GM19023 (cell line): Measurements from ENCODE around the gene TRIM38.
A peak's percentile ranks its signal among the peaks of the same experiment; 100 is the strongest.
"Not testable (repeated sequence)": the region's sequence is repeated elsewhere in the genome, so short reads cannot be mapped to it uniquely, and the experiment has no call there.

Experiments
- ATAC-seq: cut with Tn5 transposase; IDR thresholded peaks from one replicate; pipeline ENCODE4 v1.9.1; 2021; ENCODE audit warnings: mild to moderate bottlenecking, moderate library complexity; ENCODE audit not compliant: unreplicated experiment

The TRIM38 gene

DNA sequence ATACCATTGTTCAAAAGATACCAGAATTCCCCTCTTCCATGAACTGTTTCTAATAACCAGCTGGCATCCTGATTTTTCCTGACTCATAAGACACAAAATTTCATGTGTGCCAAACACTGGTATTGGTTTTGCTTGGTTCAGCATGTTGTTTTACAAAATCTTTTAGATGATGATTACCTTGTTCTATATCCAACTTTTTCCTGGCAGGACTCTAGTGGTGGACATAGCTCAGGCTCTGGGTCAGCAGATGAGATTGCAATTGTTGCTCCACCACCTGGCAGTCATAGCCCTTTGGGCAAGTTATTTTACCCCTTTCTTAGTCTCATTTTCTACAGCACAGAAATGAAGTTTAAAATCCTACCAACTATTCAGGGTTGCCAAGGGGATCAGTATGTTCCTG is 6.2 kb downstream of the TRIM38 start:
- ATAC-seq, result no peak

DNA sequence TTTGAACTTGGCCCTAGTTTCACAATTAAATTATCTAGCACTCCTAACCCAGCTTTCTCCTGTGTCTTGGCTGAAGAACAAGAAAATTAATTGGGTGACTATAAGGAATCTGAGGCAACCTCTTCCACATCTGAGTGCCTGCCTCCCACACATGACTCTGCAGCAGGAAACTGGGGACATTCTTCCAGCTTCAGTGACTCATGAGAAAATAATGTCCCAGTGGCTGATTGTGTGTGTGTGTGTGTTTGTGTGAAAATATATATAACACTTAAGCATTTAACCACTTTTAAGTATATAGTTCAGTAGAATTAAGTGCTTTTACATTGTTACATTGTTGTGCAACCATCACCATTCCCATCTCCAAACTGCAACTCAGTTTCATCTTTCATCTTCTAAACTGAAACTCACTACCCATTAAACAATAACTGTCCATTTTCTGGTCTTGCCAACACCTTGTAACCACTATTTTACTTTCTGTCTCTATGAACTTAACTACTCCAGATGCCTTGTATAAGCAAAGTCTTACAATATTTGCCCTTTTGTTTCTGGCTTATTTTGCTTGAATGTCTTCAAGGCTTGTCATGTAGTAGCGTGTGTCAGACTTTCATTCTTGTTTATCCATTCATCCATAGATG is 8.7 kb downstream of the TRIM38 start:
- ATAC-seq, result no peak

- no peak for ATAC-seq
Measured at GRCh38 chr6:25972128-25972527, 9.5 kb downstream of the TRIM38 start.

GRCh38 chr6:25972902-25973301 is 10.3 kb downstream of the TRIM38 start:
- no peak for ATAC-seq

DNA sequence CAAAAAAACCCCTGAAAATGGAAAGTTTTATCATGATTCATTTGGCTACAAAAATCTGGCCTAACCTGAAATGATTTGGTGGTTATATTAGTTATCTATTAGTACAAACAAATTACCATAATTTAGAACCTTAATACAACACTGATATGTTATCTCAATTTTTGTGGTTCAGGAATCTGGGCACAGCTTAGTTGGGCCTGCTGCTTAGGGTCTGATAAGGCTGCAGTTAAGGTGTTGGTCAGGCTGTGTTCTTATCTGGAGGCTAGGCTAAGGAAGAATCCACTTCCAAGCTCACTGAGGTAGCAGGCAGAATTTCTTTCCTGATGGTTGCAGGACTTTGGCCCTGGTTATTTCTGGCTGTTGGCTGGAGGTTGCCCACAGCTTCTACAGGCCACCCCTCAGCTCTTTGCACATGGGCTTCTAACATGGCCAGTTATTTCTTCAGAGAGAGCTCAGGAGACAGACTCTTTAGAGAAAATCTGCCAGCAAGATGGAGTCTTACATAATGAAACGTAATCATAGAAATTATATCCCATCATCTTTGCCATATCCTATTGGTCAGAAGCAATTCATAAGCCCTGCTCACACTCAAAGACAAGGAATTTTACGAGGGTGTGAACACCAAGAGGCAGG is 11.4 kb downstream of the TRIM38 start:
- ATAC-seq, result no peak

DNA sequence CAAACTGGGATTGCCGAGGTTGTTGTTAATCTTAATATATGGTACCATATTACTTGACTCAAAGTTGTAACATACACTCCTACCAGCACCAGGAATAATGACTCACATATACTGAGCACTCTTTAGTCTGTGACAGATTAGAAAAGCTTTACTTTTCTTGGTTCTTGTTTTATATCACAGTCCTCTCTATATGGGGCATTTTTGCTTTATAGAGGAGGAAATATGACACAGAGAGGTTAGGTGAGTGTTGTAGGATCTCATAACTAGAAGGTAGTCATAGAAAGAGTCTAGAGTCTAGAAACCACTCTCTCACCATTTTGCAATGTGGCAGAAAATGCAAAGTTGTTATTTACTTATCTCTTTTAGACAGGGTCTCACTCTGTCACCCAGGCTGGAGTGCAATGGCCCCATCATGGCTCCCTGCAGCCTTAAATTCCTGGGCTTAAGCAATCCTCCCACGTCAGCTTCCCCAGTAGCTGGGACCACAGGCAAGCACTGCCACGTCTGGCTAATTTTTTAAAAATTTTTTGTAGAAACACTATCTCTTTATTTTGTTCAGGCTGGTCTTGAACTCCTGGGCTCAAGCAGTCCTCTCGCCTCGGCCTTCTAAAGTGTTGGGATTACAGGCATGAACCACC is 13.4 kb downstream of the TRIM38 start:
- no peak for ATAC-seq

GRCh38 chr6:25980935-25981334 is 18.3 kb downstream of the TRIM38 start:
- no peak for ATAC-seq

DNA sequence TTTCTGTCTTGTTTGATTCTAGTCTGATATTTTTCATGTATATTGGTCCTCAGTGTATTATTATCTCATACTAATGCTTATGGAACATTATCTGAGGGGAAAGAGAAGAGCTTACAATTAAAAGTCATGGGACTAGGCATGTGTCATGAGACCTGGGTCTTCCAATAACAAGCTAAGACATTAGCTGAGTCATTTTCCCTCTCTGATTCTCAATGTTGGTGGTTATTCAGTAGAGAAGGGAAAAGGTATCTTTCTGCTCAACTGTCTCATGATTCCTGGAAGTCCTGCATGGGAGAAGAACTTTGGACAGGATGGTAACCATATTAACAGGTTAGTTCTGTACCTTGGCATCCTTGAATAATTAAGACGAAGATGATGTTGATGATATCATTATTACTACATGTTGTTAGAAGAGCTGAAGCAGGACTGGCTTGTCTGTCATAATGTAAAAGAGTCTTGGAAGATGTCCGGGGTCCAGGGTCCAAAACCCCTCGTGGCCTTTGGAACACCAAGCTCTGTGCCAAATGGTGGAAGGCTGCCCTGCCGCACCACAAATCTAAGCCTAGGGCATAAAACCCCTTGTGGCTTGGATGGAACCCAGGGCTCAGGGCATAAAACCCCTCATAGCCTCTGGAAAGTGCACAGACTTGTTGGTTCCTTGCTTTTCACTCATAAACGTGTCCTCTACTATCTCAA is 19.1 kb downstream of the TRIM38 start:
- no peak for ATAC-seq

DNA sequence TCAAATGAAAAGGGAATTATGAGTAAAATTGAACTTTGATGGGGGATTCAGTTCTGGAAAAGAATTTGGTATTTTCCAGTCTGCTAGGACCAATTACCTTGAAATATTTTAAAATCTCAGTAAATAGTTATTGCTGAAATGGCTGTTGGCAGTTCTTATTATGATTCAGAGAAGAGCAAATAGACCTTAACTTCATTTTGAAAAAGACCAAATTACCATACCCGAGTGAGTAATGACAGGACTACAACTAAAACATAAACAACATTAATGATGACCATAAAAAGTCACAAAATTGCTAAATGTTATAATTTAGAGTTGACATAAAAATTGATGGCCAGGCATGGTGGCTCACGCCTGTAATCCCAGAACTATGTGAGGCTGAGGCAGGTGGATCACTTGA is 21.7 kb downstream of the TRIM38 start:
- ATAC-seq, result no peak

GRCh38 chr6:25987845-25988244 is 25.2 kb downstream of the TRIM38 start:
- no peak for ATAC-seq

DNA sequence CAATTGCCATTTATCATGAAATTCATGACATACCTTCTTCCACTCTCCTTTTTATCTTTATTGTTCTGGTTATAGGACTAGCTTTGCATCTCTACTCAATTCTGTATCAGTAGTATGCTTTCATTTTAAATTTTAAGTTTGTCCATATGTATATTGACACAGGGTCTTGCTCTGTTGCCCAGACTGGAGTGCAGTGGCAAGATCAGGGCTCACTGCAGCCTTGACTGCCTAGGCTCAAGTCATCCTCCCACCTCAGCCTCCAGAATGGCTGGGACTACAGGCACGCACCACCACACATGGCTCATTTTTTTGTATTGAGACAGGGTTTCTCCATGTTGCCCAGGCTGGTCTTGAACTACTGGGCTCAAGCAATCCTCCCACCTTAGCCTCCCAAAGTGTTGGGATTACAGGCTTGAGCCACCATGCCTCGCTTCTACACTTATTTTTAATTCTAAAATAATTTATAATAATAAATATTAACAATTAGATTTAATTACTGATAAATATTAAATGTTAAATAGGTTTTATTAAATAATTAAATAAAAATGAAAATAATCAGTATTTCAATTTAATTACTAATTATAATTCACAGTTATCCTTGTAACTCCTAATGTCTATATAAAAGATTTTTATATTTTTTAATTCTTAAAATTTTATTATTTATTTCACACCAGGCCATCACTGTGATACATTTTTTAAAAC is 27.7 kb downstream of the TRIM38 start:
- no peak for ATAC-seq

DNA sequence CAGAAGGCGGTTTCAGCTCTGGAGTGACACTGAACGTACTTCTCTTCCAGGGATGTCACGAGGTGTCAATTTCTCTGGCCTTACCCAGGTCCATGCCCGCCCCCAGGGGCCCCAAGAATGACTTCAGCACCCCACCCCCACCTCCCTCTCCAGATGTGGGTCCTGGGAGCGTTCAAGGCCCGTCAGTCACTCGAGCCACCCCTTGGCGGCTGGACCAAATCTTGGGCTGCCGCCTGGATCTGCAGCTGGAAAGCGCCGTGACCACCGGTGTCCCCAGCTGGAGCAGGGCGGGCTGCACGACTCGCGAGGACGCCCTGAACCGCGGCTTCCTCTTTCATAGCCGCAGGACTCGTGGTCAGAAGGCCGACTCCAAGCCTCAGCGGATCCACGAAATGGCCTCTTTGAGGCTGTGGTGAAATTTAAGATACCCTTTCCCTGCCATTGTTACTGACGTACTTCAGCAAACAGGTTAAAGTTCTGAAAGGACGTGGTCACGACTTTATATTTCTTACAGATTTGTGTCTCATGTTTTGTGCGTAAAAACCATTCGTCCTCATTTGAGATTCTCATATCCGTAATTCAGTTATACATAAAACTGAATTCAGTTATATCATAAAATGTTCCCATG is 29.3 kb downstream of the TRIM38 start:
- ATAC-seq, result peak; percentile 45

- ATAC-seq, result peak; percentile 89
Measured at GRCh38 chr6:25992413-25993340, 30.1 kb downstream of the TRIM38 start.

GRCh38 chr6:25993341-25993684 is 30.7 kb downstream of the TRIM38 start:
- ATAC-seq, result not testable (repeated sequence)

DNA sequence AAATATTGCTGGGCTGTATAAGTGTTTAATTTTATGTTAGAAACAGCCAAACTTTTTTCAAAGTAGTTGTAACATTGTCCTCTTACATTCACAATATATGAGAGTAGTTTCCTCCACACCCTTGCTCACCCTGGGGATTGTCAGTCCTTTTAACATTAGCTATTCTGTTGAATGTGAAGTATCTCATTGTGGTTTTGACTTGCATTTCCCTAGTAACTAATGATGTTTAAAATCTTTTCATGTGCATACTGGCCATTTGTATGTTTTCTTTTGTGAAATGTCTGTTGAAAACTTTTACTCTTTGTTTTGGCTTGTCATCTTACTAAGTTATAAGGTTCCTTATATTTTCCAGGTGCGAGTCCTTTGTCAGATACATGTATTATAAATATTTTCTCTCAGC is 32.9 kb downstream of the TRIM38 start:
- no peak for ATAC-seq

- no peak for ATAC-seq
Measured at GRCh38 chr6:25997921-25998320, 35.3 kb downstream of the TRIM38 start.

DNA sequence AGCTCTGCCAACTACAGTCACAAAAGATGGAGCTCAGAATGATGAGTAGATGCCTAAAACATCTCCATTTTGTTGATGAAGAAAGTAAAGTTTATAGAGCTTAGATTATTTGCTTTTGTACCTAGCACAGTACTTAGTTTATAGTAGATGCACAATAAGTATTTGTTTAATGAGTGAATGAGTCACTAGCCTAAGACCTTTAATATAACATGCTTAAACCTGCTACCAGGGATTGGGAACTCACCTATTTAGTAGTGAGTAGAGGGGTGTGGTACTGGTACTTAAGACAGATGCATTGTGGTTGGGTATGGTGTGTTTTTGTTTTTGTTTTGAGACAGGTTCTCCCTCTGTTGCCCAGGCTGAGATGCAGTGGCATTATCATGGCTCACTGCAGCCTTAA is 35.8 kb downstream of the TRIM38 start:
- ATAC-seq, result no peak

DNA sequence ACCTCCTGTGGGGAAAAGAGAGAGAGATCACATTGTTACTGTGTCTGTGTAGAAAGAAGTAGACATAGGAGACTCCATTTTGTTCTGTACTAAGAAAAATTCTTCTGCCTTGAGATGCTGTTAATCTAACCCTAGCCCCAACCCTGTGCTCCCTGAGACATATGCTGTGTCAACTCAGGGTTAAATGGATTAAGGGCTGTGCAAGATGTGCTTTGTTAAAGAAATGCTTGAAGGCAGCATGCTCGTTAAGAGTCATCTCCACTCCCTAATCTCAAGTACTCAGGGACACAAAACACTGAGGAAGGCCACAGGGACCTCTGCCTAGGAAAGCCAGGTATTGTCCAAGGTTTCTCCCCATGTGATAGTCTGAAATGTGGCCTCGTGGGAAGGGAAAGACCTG is 36.6 kb downstream of the TRIM38 start:
- not testable (repeated sequence) for ATAC-seq

DNA sequence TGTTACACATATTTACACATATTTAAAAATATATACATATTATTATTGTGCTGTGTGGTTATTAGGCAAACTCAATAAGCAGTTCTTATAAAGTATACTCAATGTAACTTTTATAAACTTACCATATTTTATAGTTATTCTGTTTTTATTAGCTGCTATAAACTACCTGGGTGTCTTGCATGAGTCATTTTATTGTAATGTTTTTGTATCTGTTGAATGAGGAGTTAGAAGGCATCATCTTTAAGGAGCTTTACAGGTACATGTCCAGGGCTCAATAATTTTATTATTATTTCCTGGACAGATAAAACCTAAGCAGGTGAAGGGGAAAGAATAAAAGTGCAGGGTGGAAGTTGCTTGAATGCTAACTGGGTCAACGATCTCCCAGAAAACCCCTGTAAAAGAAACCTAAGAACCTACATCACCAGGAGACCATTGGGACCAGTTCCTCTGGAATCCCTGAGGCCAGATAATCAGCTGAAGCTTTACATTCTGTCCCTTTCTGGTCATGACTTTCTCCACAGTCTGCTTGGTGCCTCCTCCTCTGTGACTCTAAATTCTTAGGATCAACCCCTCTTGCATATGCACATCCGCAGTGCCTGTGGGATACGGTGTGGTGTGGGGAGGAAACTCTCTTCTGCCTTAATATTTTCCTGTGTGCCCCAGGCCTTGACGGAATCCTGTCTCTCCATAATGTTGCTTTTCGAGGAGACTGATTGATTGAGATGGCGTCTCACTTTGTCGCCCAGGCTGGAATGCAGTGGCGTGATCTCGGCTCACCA is 38.0 kb downstream of the TRIM38 start:
- ATAC-seq, result no peak
